Measurements from ENCODE around the gene MUC6.

Gene MUC6

GRCh38 chr11:1007279-1007678, 29.2 kb downstream of the MUC6 start:
- no peak for DNase-seq (ENCODE audit: low read depth)
- H3K4me3 ChIP-seq (ENCODE audit: low read depth, low read length) = no peak overlapping the region
- in situ Hi-C loops (cut with HindIII; ENCODE audit: low sequenced_read_pairs) = no loop called here
- TF ChIP-seq CTCF (IDR thresholded peaks at IDR 0.05; ENCODE audit: low read depth, low read length, missing control alignments) = no peak

GRCh38 chr11:1006762-1007161, 29.8 kb downstream of the MUC6 start:
- no peak for DNase-seq (ENCODE audit: low read depth)
- in situ Hi-C loops (cut with HindIII; ENCODE audit: low sequenced_read_pairs) = no loop called here
- TF ChIP-seq CTCF (IDR thresholded peaks at IDR 0.05; ENCODE audit: low read depth, low read length, missing control alignments) = no peak
- no peak overlapping the region for H3K4me3 ChIP-seq (ENCODE audit: low read depth, low read length)

- no peak for DNase-seq (ENCODE audit: low read depth)
- no peak overlapping the region for H3K4me3 ChIP-seq (ENCODE audit: low read depth, low read length)
- in situ Hi-C loops (cut with HindIII; ENCODE audit: low sequenced_read_pairs) = no loop called here
- TF ChIP-seq CTCF (IDR thresholded peaks at IDR 0.05; ENCODE audit: low read depth, low read length, missing control alignments) = no peak
Measured at GRCh38 chr11:1005928-1006327, 30.6 kb downstream of the MUC6 start.

GRCh38 chr11:1003159-1003558, 33.4 kb downstream of the MUC6 start:
- in situ Hi-C loops (cut with HindIII; ENCODE audit: low sequenced_read_pairs) = no loop called here
- no peak overlapping the region for H3K4me3 ChIP-seq (ENCODE audit: low read depth, low read length)
- no peak for DNase-seq (ENCODE audit: low read depth)
- TF ChIP-seq CTCF (IDR thresholded peaks at IDR 0.05; ENCODE audit: low read depth, low read length, missing control alignments) = no peak

- no peak overlapping the region for H3K4me3 ChIP-seq (ENCODE audit: low read depth, low read length)
- in situ Hi-C loops (cut with HindIII; ENCODE audit: low sequenced_read_pairs) = no loop called here
- no peak for TF ChIP-seq CTCF (IDR thresholded peaks at IDR 0.05; ENCODE audit: low read depth, low read length, missing control alignments)
- DNase-seq (ENCODE audit: low read depth) = no peak
Measured at GRCh38 chr11:1002406-1002984, 34.0 kb downstream of the MUC6 start.

- H3K4me3 ChIP-seq (ENCODE audit: low read depth, low read length) = no peak overlapping the region
- in situ Hi-C loops (cut with HindIII; ENCODE audit: low sequenced_read_pairs) = no loop called here
- no peak for TF ChIP-seq CTCF (IDR thresholded peaks at IDR 0.05; ENCODE audit: low read depth, low read length, missing control alignments)
- no peak for DNase-seq (ENCODE audit: low read depth)
Measured at GRCh38 chr11:1001617-1002405, 34.7 kb downstream of the MUC6 start.

Measured in astrocyte of the cerebellum (primary cell).